ENCODE results near the gene TMEM168. TPM values are rescaled to one million over a fixed set of nuclear protein-coding genes. Genes with fewer than 3 reads are reported as not detected.

Gene TMEM168
- total RNA-seq, 1 donor from 2014 or later: 24.9 TPM

DNA sequence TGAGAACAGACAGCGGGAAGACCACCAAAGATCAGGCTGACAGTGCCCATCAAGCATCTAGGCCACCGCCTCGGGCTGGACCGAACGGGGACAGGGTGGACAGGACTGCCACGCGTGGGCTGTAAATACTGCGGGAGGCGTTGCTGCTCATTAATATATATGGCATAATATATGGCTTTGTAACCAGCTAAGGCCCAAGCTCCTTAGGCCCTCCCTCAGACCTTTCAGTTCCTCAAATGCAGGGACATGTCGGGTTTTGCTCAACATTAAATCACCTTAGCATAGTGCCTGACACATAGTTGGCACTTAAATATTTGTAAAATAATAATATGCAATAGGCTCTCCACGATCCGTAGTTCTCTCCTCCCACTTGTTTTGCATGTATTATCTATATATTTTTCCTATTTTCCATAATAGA lies 402 bp upstream of the TMEM168 start:
- TF ChIP-seq, protein P1, sequence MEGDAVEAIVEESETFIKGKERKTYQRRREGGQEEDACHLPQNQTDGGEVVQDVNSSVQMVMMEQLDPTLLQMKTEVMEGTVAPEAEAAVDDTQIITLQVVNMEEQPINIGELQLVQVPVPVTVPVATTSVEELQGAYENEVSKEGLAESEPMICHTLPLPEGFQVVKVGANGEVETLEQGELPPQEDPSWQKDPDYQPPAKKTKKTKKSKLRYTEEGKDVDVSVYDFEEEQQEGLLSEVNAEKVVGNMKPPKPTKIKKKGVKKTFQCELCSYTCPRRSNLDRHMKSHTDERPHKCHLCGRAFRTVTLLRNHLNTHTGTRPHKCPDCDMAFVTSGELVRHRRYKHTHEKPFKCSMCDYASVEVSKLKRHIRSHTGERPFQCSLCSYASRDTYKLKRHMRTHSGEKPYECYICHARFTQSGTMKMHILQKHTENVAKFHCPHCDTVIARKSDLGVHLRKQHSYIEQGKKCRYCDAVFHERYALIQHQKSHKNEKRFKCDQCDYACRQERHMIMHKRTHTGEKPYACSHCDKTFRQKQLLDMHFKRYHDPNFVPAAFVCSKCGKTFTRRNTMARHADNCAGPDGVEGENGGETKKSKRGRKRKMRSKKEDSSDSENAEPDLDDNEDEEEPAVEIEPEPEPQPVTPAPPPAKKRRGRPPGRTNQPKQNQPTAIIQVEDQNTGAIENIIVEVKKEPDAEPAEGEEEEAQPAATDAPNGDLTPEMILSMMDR (IDR thresholded peaks at IDR 0.05): no peak
- Histone ChIP-seq H3K9me3 (no peaks in the 10 kb centered on the region), H3K4me3 (peak overlapping the region; percentile 82), H3K4me1 (peaks cover 21% of the 10 kb centered on the region), H3K27ac (peak overlapping the region; percentile 93), H3K36me3 (no peaks in the 10 kb centered on the region), H3K27me3 (ENCODE audit: low read depth) (no peaks in the 10 kb centered on the region)
- intact Hi-C loops (cut with DNase I): no loop called here
- ATAC-seq: peak; percentile 45 to 69
- no peak for DNase-seq

DNA sequence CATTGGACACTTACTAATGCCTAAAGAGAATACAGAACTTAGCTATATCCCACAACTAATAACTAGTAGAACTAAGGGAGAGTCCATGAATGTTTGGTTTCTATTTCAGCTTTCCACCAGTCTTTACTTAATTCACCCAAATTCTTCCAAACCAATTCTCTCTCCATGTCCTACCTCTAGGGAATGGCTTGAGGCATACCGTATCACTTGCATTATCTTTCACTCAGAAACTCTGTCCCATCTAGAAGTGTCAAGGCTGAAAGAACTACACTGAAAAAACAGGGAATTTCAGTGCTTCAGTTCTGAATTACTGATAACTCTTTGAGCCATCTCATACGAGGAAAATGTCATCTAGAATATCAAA lies 758 bp downstream of the TMEM168 start:
- intact Hi-C loops (cut with DNase I): no loop called here
- ATAC-seq: peak in 1 of 2 donors; percentile 3
- Histone ChIP-seq H3K27me3 (ENCODE audit: low read depth) (no peaks in the 10 kb centered on the region), H3K9me3 (no peaks in the 10 kb centered on the region), H3K27ac (peak overlapping the region; percentile 93), H3K36me3 (peaks cover 2% of the 10 kb centered on the region), H3K4me3 (peak overlapping the region; percentile 82), H3K4me1 (peaks cover 21% of the 10 kb centered on the region)
- no peak for DNase-seq
- TF ChIP-seq, protein P1 (IDR thresholded peaks at IDR 0.05): no peak

DNA sequence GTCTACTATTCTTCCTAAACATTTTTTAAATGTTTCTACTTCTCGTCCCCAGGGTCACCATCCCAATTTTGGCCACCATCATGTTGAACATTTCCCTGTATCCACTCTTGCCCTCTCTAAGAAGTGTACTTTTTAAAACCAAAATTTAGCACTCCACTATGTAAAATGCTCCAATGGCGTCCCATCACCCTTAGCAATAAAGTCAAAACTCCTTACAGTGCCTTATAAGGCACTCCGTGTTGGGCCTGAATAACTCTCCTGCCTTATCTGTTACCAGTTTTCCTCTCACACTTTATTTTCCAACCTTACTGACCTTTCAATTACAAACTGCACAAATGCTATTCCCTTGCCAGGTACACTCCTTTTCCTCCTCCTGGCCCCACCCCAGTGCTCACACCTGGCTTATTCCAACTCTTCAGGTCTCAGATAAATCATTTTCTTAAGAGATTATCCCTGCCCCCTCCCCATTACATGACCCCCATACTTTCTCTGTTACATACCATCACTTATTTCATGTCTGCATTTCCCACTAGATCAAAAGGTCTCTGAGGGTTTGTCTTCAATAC lies 1.3 kb downstream of the TMEM168 start:
- Histone ChIP-seq H3K4me1 (peaks cover 21% of the 10 kb centered on the region), H3K9me3 (no peaks in the 10 kb centered on the region), H3K27me3 (ENCODE audit: low read depth) (no peaks in the 10 kb centered on the region), H3K36me3 (peaks cover 8% of the 10 kb centered on the region), H3K27ac (no peak overlapping the region), H3K4me3 (peak overlapping the region; percentile 82)
- intact Hi-C loops (cut with DNase I): no loop called here
- ATAC-seq (no peak), DNase-seq (no peak)
- TF ChIP-seq, protein P1 (IDR thresholded peaks at IDR 0.05): no peak

DNA sequence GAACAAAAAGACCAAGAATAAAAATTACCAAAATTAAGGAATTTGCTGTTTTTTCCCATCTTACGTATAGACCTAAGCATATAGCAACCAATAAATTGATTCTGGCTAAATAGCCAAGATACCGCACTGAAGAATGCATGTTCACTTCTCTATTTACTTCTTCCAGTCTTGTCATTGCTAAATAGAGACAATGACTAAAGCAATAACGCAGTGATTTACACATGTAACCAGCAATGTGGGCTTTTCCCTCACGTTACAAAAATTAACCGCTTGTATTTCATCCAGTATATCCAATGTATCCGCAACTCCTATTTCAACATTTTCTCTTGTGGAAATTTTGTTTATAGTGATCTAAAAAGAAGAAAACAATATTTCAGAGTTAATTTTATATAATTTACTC lies 5.6 kb downstream of the TMEM168 start:
- H3K27me3 ChIP-seq (ENCODE audit: low read depth): no peaks in the 10 kb centered on the region
- H3K36me3 ChIP-seq: peaks cover 23% of the 10 kb centered on the region
- no peak overlapping the region for H3K4me3 ChIP-seq
- ATAC-seq: no peak
- no peaks in the 10 kb centered on the region for H3K9me3 ChIP-seq
- H3K4me1 ChIP-seq: peaks cover 14% of the 10 kb centered on the region
- intact Hi-C loops (cut with DNase I): no loop called here
- DNase-seq: no peak
- TF ChIP-seq, protein P1 (IDR thresholded peaks at IDR 0.05): no peak
- H3K27ac ChIP-seq: no peak overlapping the region

DNA sequence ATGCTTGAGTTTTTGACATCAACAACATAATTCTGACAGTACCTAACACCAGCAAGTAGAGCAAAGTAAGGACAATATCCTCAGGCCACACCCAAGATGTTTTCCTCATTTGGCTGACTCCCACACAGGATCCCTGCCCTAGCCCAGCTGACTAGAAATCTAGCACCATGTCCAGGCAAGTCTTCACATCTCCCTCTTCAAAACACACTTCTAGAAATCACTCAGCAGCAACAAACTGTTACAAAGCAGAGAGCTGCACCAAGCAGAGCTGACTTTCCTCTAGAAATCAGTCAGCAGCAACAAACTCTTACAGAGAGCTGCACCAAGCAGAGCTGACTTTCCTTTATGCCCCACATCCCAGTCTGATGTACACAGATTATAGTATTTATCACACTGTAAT lies 7.7 kb downstream of the TMEM168 start:
- Histone ChIP-seq H3K4me3 (no peak overlapping the region), H3K4me1 (no peaks in the 10 kb centered on the region), H3K27me3 (ENCODE audit: low read depth) (no peaks in the 10 kb centered on the region), H3K36me3 (peaks cover 25% of the 10 kb centered on the region), H3K9me3 (no peaks in the 10 kb centered on the region), H3K27ac (no peak overlapping the region)
- DNase-seq: no peak
- ATAC-seq: no peak
- intact Hi-C loops (cut with DNase I): no loop called here
- TF ChIP-seq, protein P1 (IDR thresholded peaks at IDR 0.05): no peak
